Measurements from ENCODE around the gene PDE11A. TPM values are rescaled to one million over a fixed set of nuclear protein-coding genes. Genes with fewer than 3 reads are reported as not detected.

The PDE11A gene
- total RNA-seq, 4 donors from 2014 or later: 1.7 TPM; not detected in 3

DNA sequence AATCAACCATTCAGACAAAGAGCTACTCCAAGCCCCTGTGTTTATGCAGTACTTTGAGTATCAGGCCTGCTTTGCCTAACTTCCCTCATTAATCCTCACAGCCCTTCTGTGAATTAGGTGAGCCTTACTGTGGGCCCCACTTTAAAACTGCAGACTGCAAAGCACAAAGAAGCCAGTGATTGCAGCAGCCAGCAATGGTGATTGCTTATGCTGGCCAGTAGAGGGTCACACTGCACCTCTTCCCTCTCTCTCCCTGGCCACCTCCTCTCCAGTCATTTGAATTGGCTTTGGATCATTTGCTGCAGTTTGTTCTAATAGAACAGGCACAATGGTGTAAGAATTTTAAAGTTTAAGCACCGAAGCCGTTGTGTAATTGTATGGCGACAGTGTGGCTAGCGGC is 450.1 kb downstream of the PDE11A start:
- Histone ChIP-seq H3K4me1 (peaks cover 0 to 12% (median 2%) of the 10 kb centered on the region in 4 donors), H3K4me3 (no peak overlapping the region), H3K27me3 (peaks cover 0 to 9% of the 10 kb centered on the region in 2 donors), H3K36me3 (no peaks in the 10 kb centered on the region), H3K27ac (no peak overlapping the region), H3K9me3 (no peaks in the 10 kb centered on the region)
- DNase-seq (ENCODE audit: low spot score in 2 of 2): peak in 1 of 2 donors; percentile 12
- TF ChIP-seq, protein P1, sequence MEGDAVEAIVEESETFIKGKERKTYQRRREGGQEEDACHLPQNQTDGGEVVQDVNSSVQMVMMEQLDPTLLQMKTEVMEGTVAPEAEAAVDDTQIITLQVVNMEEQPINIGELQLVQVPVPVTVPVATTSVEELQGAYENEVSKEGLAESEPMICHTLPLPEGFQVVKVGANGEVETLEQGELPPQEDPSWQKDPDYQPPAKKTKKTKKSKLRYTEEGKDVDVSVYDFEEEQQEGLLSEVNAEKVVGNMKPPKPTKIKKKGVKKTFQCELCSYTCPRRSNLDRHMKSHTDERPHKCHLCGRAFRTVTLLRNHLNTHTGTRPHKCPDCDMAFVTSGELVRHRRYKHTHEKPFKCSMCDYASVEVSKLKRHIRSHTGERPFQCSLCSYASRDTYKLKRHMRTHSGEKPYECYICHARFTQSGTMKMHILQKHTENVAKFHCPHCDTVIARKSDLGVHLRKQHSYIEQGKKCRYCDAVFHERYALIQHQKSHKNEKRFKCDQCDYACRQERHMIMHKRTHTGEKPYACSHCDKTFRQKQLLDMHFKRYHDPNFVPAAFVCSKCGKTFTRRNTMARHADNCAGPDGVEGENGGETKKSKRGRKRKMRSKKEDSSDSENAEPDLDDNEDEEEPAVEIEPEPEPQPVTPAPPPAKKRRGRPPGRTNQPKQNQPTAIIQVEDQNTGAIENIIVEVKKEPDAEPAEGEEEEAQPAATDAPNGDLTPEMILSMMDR (IDR thresholded peaks at IDR 0.05): no peak
- no peak for TF ChIP-seq POLR2A (IDR thresholded peaks at IDR 0.05)
- TF ChIP-seq EP300 (IDR thresholded peaks at IDR 0.05): no peak
- 65 to 72% methylated on average over 4 of the region's 4 CpGs for WGBS, 2 donors

DNA sequence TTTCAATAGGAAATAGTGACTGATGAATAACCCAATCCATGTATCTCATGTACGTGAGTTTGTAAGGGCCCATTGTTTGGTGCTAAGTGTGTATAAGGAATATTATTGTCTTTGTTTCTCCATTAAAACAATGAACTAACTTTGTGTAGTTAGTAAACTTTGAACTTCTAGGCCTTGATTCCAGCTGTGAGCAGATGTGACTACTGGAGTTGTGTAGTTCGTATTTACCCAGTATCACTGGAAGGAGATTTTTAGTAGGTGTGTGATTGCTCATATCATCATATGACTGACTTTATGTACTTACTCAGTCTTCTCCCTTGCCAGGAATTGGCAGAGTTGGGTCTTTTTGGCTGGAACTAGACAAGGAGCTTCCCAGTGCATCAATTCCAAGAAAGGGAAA is 452.6 kb downstream of the PDE11A start:
- Histone ChIP-seq H3K36me3 (no peaks in the 10 kb centered on the region), H3K27me3 (peaks cover 0 to 5% of the 10 kb centered on the region in 2 donors), H3K4me3 (no peak overlapping the region), H3K9me3 (no peaks in the 10 kb centered on the region), H3K27ac (no peak overlapping the region), H3K4me1 (peaks cover 0 to 12% (median 2%) of the 10 kb centered on the region in 4 donors)
- TF ChIP-seq, protein P1 (IDR thresholded peaks at IDR 0.05): no peak
- TF ChIP-seq POLR2A (IDR thresholded peaks at IDR 0.05): no peak
- TF ChIP-seq EP300 (IDR thresholded peaks at IDR 0.05): no peak
- DNase-seq (ENCODE audit: low spot score in 2 of 2): no peak
- WGBS, 2 donors: 66 to 73% methylated on average over 2 of the region's 2 CpGs

DNA sequence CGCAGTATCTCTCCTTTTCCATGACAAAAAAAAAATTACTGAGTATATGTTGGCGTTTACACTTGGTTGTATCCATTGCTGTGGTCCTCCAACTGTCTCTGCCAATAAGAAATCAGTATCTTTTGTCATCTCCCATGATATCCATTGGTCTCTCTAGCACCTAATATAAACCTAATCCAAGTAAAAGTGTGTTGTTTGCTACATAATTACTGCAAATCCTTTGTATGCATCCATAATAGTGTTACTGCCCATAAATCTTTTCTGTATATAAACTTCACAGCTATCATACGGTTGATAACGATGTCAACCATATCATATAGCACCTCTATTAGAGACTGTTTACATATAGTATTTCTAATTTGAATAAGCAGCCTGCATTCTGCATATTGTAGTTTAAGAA is 453.1 kb downstream of the PDE11A start:
- DNase-seq (ENCODE audit: low spot score in 2 of 2): no peak
- H3K9me3 ChIP-seq: no peaks in the 10 kb centered on the region
- H3K4me1 ChIP-seq: peaks cover 0 to 12% (median 2%) of the 10 kb centered on the region in 4 donors
- no peaks in the 10 kb centered on the region for H3K36me3 ChIP-seq
- no peak overlapping the region for H3K27ac ChIP-seq
- WGBS, 2 donors: 86 to 90% methylated on average over 4 of the region's 4 CpGs
- peak overlapping the region in 2 of 4 donors; percentile 71 to 76 for H3K4me3 ChIP-seq
- peaks cover 0 to 5% of the 10 kb centered on the region in 2 donors for H3K27me3 ChIP-seq
- TF ChIP-seq, protein P1 (IDR thresholded peaks at IDR 0.05): no peak

DNA sequence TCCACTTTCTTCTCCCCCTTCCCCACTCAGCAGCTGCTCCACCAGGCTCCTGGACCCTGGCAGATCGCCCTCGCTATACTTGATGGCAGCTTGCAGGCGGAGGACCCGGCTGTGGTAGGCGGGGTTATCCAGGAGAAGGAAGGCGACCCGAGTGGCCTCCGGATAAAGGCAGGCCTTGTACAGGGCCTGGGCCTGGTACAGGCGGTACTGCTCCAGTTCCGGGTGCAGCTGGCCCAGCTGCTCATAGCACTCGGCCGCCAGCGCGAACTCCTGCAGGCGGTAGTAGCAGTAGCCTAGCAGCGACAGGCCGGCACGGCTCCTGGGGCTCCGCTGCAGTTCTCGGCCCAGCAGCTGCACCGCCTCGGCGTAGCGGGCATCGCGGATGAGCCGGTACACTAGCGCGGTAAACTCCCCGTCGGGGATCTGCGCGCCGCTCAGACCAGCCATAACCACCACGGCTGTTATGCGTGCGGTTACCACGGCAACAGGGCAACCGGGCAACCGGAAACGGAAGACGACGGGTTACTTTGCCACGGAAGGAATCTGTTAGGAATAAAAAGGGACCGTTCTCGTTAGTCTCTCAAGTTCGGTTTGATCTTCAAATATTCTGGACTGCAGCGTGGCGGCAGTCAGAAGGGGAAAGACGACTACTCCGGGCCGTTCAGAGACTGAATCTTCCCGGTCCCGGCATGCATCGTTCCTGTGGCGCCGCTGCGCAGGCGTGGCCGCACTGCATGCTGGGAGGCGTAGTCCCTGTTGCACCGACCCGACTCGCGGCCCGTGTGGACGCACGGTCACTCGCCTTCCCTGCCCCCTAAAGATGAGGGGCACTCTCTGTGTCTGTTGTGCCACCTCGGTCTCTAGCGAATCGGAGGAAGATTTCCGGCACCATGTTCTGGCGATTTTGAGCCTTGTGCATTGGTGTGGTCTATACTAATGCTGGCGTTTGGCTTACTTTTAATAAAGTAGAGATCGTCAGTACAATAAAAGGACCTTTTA is 454.0 kb downstream of the PDE11A start:
- Histone ChIP-seq H3K27me3 (peaks cover 0 to 5% of the 10 kb centered on the region in 2 donors), H3K4me3 (peak overlapping the region; percentile 71 to 97 (median 75)), H3K4me1 (peaks cover 0 to 12% (median 2%) of the 10 kb centered on the region in 4 donors), H3K36me3 (no peaks in the 10 kb centered on the region), H3K9me3 (no peaks in the 10 kb centered on the region), H3K27ac (peak overlapping the region; percentile 81 to 98 (median 92))
- peak; percentile 71 to 80 for TF ChIP-seq EP300 (IDR thresholded peaks at IDR 0.05)
- TF ChIP-seq POLR2A (IDR thresholded peaks at IDR 0.05): peak; percentile 1 to 27
- TF ChIP-seq, protein P1 (IDR thresholded peaks at IDR 0.05): peak in 1 of 5 experiments; percentile 42
- WGBS, 2 donors: 3% methylated on average over 63 to 66 of the region's 76 CpGs
- DNase-seq (ENCODE audit: low spot score in 2 of 2): peak; percentile 87 to 93

DNA sequence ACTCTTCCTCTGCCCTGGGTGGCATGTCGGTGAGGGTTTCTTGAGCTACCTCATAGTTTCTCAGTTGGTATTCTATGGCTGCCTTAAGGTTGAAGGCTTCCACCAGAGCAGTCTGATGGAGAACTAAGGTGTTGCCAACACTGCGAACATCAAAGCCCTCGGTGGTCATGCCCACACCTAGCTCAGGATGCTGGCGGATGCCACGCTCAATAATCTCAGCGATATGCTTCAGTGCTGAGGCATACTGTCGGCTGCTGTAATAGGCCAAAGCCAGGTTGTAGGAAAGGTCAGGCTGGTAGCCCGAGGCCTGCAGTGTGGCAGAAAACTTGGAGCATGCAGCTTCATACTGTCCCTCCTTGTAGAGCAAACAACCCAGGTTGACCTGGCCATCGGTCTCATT is 454.7 kb downstream of the PDE11A start:
- Histone ChIP-seq H3K9me3 (no peaks in the 10 kb centered on the region), H3K27ac (peak overlapping the region in 2 of 4 donors; percentile 95 to 98), H3K36me3 (no peaks in the 10 kb centered on the region), H3K27me3 (peaks cover 0 to 5% of the 10 kb centered on the region in 2 donors), H3K4me3 (peak overlapping the region; percentile 71 to 97 (median 75)), H3K4me1 (peaks cover 0 to 12% (median 2%) of the 10 kb centered on the region in 4 donors)
- no peak for DNase-seq (ENCODE audit: low spot score in 2 of 2)
- 86 to 88% methylated on average over 8 to 9 of the region's 9 CpGs for WGBS, 2 donors
- TF ChIP-seq POLR2A (IDR thresholded peaks at IDR 0.05) (no peak), EP300 (IDR thresholded peaks at IDR 0.05) (no peak)
- TF ChIP-seq, protein P1 (IDR thresholded peaks at IDR 0.05): no peak

All from tibial nerve (tissue), 4 donors.